ENCODE results near the gene FGF19. TPM values are rescaled to one million over a fixed set of nuclear protein-coding genes. Genes with fewer than 3 reads are reported as not detected.

The FGF19 gene
- total RNA-seq, 2 donors from 2014 or later = not detected

GRCh38 chr11:69664103-69664775, 39.6 kb downstream of the FGF19 start:
- no peaks in the 10 kb centered on the region for H3K27me3 Mint-ChIP-seq
- no peaks in the 10 kb centered on the region for H3K9me3 Mint-ChIP-seq
- peaks cover 63% of the 10 kb centered on the region for H3K36me3 Mint-ChIP-seq (ENCODE audit: low read depth)
- no peak overlapping the region for H3K27ac Mint-ChIP-seq
- no peak overlapping the region for H3K4me3 Mint-ChIP-seq
- no peaks in the 10 kb centered on the region for H3K4me1 Mint-ChIP-seq
- no peak for ATAC-seq (replicated peaks)

- no peaks in the 10 kb centered on the region for H3K4me1 Mint-ChIP-seq
- peaks cover 54% of the 10 kb centered on the region for H3K36me3 Mint-ChIP-seq (ENCODE audit: low read depth)
- no peaks in the 10 kb centered on the region for H3K27me3 Mint-ChIP-seq
- no peak for ATAC-seq (replicated peaks)
- no peak overlapping the region for H3K4me3 Mint-ChIP-seq
- no peak overlapping the region for H3K27ac Mint-ChIP-seq
- no peaks in the 10 kb centered on the region for H3K9me3 Mint-ChIP-seq
Measured at GRCh38 chr11:69663326-69663725, 40.5 kb downstream of the FGF19 start.

DNA sequence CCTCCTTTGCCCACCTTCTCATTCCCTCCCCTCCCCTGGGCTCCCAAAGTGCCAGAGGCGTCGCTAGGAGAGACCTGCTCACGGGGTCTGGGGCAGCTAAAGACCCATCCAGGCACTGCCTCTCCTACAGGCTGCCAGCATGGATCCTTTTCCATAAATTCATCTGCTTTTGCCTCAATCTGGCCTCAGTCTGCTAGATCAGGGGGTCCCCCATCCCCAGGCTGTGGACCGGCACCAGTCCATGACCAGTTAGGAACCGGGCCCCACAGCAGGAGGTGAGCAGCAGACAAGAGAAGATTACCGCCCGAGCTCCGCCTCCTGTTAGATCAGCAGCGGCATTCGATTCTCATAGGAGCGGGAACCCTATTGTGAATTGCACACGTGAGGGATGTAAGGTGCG, 41.0 kb downstream of the FGF19 start:
- H3K27me3 Mint-ChIP-seq = no peaks in the 10 kb centered on the region
- H3K27ac Mint-ChIP-seq = no peak overlapping the region
- no peaks in the 10 kb centered on the region for H3K9me3 Mint-ChIP-seq
- H3K36me3 Mint-ChIP-seq (ENCODE audit: low read depth) = peaks cover 49% of the 10 kb centered on the region
- H3K4me1 Mint-ChIP-seq = no peaks in the 10 kb centered on the region
- no peak for ATAC-seq (replicated peaks)
- H3K4me3 Mint-ChIP-seq = no peak overlapping the region

DNA sequence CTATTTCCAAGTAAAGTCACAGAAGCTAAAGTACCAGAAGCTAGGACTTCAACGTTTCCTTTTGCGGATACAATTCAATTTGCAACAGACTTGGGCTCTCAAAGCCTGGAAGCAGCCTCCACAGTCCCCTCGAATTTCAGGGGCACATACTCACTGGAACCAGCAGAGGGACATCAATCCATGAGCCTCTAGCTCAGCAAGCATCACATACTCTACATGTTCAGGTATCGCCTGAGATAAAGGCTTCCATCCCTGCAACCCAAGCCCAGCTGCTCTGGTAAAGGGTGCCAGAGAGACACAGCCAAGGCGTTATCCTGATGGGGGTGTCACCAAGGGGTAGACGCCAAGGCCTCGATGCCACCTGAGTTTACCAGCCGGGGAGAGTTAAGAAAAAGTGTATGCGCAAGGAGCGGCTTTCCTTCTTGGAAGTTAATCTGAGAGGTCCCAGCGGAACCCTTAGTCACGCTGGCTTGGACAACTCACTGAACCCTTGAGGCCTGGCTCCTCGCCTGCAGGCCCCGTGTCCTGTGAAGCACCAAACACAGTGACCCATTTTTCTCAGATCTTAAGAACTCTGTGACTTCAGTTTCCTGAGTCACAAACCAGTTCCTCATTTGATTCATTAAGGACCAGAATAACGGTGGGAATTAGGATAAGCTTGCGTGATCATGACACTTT, 41.7 kb downstream of the FGF19 start:
- H3K9me3 Mint-ChIP-seq = no peaks in the 10 kb centered on the region
- no peak for ATAC-seq (replicated peaks)
- no peaks in the 10 kb centered on the region for H3K27me3 Mint-ChIP-seq
- H3K4me3 Mint-ChIP-seq = no peak overlapping the region
- H3K36me3 Mint-ChIP-seq (ENCODE audit: low read depth) = peaks cover 42% of the 10 kb centered on the region
- no peaks in the 10 kb centered on the region for H3K4me1 Mint-ChIP-seq
- no peak overlapping the region for H3K27ac Mint-ChIP-seq

DNA sequence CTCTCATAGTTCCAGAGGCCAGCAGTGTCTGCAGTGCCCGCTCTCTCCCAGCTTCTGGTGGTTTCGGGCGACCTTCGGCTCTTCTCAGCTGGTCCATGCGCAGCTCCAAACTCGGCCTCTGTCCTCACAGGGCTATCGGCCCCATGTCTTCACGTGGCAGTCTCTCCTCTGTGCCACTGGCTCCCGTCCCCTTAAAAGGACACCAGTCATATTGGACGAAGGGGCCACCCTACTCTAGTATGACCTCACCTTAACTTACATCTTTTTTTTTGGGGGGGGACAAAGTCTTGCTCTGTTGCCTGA, 42.5 kb downstream of the FGF19 start:
- Mint-ChIP-seq H3K4me1 (no peaks in the 10 kb centered on the region), H3K27me3 (no peaks in the 10 kb centered on the region), H3K4me3 (no peak overlapping the region), H3K27ac (no peak overlapping the region), H3K9me3 (no peaks in the 10 kb centered on the region), H3K36me3 (ENCODE audit: low read depth) (peaks cover 37% of the 10 kb centered on the region)
- no peak for ATAC-seq (replicated peaks)

- no peak overlapping the region for H3K4me3 Mint-ChIP-seq
- H3K36me3 Mint-ChIP-seq (ENCODE audit: low read depth) = peaks cover 23% of the 10 kb centered on the region
- ATAC-seq (replicated peaks) = no peak
- no peaks in the 10 kb centered on the region for H3K9me3 Mint-ChIP-seq
- H3K27ac Mint-ChIP-seq = no peak overlapping the region
- no peaks in the 10 kb centered on the region for H3K4me1 Mint-ChIP-seq
- H3K27me3 Mint-ChIP-seq = no peaks in the 10 kb centered on the region
Measured at GRCh38 chr11:69660001-69660500, 43.8 kb downstream of the FGF19 start.

DNA sequence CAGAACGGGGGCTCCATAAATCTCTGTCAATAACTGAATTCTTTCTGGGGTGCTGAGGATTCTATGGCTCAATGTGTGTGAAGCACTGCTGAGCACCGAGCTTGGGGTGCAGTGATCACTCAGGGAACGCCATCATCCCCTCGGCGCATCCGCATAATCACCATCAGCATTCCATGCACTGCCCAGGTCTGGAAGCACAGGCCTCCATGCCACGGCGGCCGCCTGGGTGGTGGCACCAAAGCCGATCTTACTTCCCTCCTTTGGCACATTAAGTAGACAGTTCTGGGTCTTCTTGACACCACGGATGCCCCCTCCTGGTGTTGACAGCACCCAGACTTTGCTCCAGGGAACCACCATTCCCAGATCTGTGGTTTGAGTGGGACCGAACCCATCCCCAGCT, 44.2 kb downstream of the FGF19 start:
- ATAC-seq (replicated peaks) = no peak
- H3K9me3 Mint-ChIP-seq = no peaks in the 10 kb centered on the region
- no peak overlapping the region for H3K4me3 Mint-ChIP-seq
- H3K27ac Mint-ChIP-seq = no peak overlapping the region
- peaks cover 19% of the 10 kb centered on the region for H3K36me3 Mint-ChIP-seq (ENCODE audit: low read depth)
- H3K27me3 Mint-ChIP-seq = no peaks in the 10 kb centered on the region
- no peaks in the 10 kb centered on the region for H3K4me1 Mint-ChIP-seq

GRCh38 chr11:69658626-69659450, 45.0 kb downstream of the FGF19 start:
- Mint-ChIP-seq H3K9me3 (no peaks in the 10 kb centered on the region), H3K36me3 (ENCODE audit: low read depth) (peaks cover 12% of the 10 kb centered on the region), H3K27ac (no peak overlapping the region), H3K27me3 (no peaks in the 10 kb centered on the region), H3K4me3 (no peak overlapping the region), H3K4me1 (no peaks in the 10 kb centered on the region)
- ATAC-seq (replicated peaks) = no peak

DNA sequence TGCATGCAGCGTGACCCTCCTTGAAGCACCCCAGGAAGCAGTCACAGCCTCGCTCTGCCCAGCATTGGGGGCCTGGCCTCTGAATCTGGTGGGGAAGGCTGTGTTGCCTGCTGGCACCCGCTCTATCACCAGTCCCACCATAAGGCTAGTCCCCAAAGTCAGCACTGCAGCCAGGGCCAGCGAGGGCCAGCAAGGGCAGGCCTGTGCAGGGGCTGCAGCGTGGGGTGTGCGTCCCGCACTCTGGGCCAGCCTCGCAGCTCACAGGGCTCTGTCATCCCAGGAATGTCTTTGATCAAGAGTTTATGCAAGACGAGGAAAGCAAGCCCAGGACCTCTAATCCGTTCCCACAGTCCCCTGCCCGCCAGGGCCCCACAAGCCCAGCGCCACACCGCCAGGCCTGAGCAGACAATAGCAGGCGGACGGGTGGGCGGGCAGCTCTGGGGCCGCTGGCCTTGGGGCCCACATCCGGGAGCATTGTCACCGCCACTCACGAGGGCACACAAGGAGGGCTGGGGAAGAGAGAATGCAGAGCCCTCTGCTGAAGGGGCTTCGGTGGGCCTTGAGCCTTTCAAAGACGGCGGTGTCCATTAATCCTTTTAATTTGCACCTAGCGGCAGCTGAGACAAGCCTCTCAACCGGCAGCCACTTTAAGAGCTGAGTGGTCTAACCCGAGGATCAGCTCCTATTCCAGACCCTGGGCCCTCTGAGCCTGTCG, 45.8 kb downstream of the FGF19 start:
- ATAC-seq (replicated peaks) = no peak
- Mint-ChIP-seq H3K4me1 (no peaks in the 10 kb centered on the region), H3K4me3 (no peak overlapping the region), H3K9me3 (no peaks in the 10 kb centered on the region), H3K27ac (no peak overlapping the region), H3K27me3 (no peaks in the 10 kb centered on the region), H3K36me3 (ENCODE audit: low read depth) (peaks cover 4% of the 10 kb centered on the region)

DNA sequence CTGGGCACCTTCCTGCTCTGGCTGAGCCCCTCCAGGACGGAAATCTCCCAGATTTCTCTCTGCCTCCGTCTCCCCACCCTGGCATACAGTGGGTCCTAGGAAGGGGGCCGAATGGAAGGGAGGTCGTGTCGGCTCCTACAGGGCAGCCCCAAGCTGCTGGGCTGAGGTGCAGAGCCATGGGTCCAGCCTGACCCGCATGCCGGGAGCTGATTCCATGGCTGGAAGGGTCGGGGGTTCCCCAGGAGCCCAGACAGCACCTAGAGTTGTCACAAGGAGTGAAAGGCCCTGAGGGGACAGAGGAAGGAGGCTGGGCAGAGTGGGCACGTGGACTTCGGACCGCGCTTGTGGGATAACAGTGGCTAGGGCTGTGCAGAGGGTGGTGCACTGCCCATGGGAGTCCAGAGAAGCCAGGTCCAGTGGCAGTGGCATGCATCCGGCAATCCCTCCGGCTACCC, 46.3 kb downstream of the FGF19 start:
- Mint-ChIP-seq H3K27ac (no peak overlapping the region), H3K9me3 (no peaks in the 10 kb centered on the region), H3K36me3 (ENCODE audit: low read depth) (no peaks in the 10 kb centered on the region), H3K4me1 (no peaks in the 10 kb centered on the region), H3K27me3 (no peaks in the 10 kb centered on the region), H3K4me3 (no peak overlapping the region)
- ATAC-seq (replicated peaks) = no peak

- no peak overlapping the region for H3K27ac Mint-ChIP-seq
- no peak for ATAC-seq (replicated peaks)
- H3K36me3 Mint-ChIP-seq (ENCODE audit: low read depth) = no peaks in the 10 kb centered on the region
- no peaks in the 10 kb centered on the region for H3K9me3 Mint-ChIP-seq
- no peaks in the 10 kb centered on the region for H3K27me3 Mint-ChIP-seq
- H3K4me3 Mint-ChIP-seq = no peak overlapping the region
- H3K4me1 Mint-ChIP-seq = no peaks in the 10 kb centered on the region
Measured at GRCh38 chr11:69656536-69657455, 47.0 kb downstream of the FGF19 start.

- H3K27me3 Mint-ChIP-seq = no peaks in the 10 kb centered on the region
- no peak for ATAC-seq (replicated peaks)
- no peaks in the 10 kb centered on the region for H3K9me3 Mint-ChIP-seq
- H3K27ac Mint-ChIP-seq = no peak overlapping the region
- no peaks in the 10 kb centered on the region for H3K4me1 Mint-ChIP-seq
- no peaks in the 10 kb centered on the region for H3K36me3 Mint-ChIP-seq (ENCODE audit: low read depth)
- no peak overlapping the region for H3K4me3 Mint-ChIP-seq
Measured at GRCh38 chr11:69655479-69656428, 48.1 kb downstream of the FGF19 start.
